CD4-positive, alpha-beta memory T cell (primary cell): Measurements from ENCODE around the gene CXCL3. TPM values are rescaled to one million over a fixed set of nuclear protein-coding genes. Genes with fewer than 3 reads are reported as not detected.
"Not testable (repeated sequence)": the region's sequence is repeated elsewhere in the genome, so short reads cannot be mapped to it uniquely, and the experiment has no call there.

Experiments
- CTCF ChIA-PET: fragments of 350-600 bp; sonication (Branson Sonifier 250); formaldehyde crosslinking; loops from one replicate; lab custom pipeline; 2021; ENCODE audit warnings: inconsistent platforms; ENCODE audit not compliant: partially characterized antibody; lab: Charles Lee
- POLR2A ChIA-PET: fragments of 350-600 bp; sonication (Branson Sonifier 250); formaldehyde crosslinking; loops from one replicate; lab custom pipeline; 2021; ENCODE audit not compliant: partially characterized antibody; lab: Charles Lee
- DNase-seq, 5 donors: peaks; one replicate each; pipeline versions ENCODE4 v3.0.0 to v3.0.0-alpha.2; 2020 to 2022; ENCODE audit warnings: mixed read lengths in 1 of 5
- H3K27ac ChIP-seq: one replicate; pipeline ENCODE4 v1.7.0; 2013; ENCODE audit warnings: low read depth, low read length
- H3K27me3 ChIP-seq: 2 replicates; pipeline ENCODE4 v1.7.0; 2013; ENCODE audit warnings: mild to moderate bottlenecking, low read length, moderate library complexity; ENCODE audit not compliant: insufficient read depth
- H3K36me3 ChIP-seq: 2 replicates; pipeline ENCODE4 v1.7.0; 2013; ENCODE audit warnings: mild to moderate bottlenecking, low read length, moderate library complexity; ENCODE audit not compliant: insufficient read depth
- H3K4me1 ChIP-seq: 2 replicates; pipeline ENCODE4 v1.7.0; 2013; ENCODE audit warnings: mild to moderate bottlenecking, low read length, moderate library complexity; ENCODE audit not compliant: insufficient read depth
- H3K4me3 ChIP-seq, 2 donors: one replicate each; pipeline ENCODE4 v1.7.0; 2013; ENCODE audit warnings: low read length in 2 of 2, mild to moderate bottlenecking in 1 of 2
- H3K9me3 ChIP-seq, 2 donors: one replicate each; pipeline ENCODE4 v1.7.0; 2013; ENCODE audit warnings: low read length in 2 of 2, control low read depth in 1 of 2; ENCODE audit not compliant: control insufficient read depth in 1 of 2
- H3K27ac Mint-ChIP-seq, 7 donors: one replicate each; pipeline ENCODE4 v1.8.0; 2020 to 2021; ENCODE audit warnings: mixed read lengths in 7 of 7, mild to moderate bottlenecking in 6 of 7, inconsistent platforms in 3 of 7, moderate library complexity in 3 of 7
- H3K27me3 Mint-ChIP-seq, 2 donors: one replicate each; pipeline ENCODE4 v1.8.0; 2020 to 2021; ENCODE audit warnings: mixed read lengths in 2 of 2
- H3K36me3 Mint-ChIP-seq, 2 donors: one replicate each; pipeline ENCODE4 v1.8.0; 2020 to 2021; ENCODE audit warnings: mixed read lengths in 2 of 2, inconsistent platforms in 1 of 2, mild to moderate bottlenecking in 1 of 2
- H3K4me1 Mint-ChIP-seq, 4 donors: one replicate each; pipeline ENCODE4 v1.8.0; 2020 to 2021; ENCODE audit warnings: mixed read lengths in 4 of 4, mild to moderate bottlenecking in 1 of 4
- H3K4me3 Mint-ChIP-seq, 8 donors: one replicate each; pipeline ENCODE4 v1.8.0; 2020 to 2021; ENCODE audit warnings: mixed read lengths in 8 of 8, mild to moderate bottlenecking in 7 of 8, moderate library complexity in 6 of 8, inconsistent platforms in 3 of 8
- H3K9me3 Mint-ChIP-seq, 8 donors: one replicate each; pipeline ENCODE4 v1.8.0; 2020 to 2021; ENCODE audit warnings: mixed read lengths in 8 of 8, mild to moderate bottlenecking in 5 of 8, inconsistent platforms in 3 of 8, moderate library complexity in 1 of 8
- intact Hi-C: fragments of 100-400 bp; cut with micrococcal nuclease; formaldehyde crosslinking; loops from one replicate; pipeline ENCODE4 v1.15.1; 2023
- polyA plus RNA-seq, 2 donors: library from polyadenylated mRNA; unstranded; fragments of 300-500 nt; fragmentation: Illumina TruSeq; gene quantifications; one replicate each; pipeline ENCODE4 v1.2.3, GENCODE V29; 2021
- total RNA-seq, 2 experiments: library from RNA; stranded (reverse); gene quantifications; one replicate each; pipeline ENCODE4 v1.2.3, GENCODE V29; 2021

CXCL3 gene
- not detected for total RNA-seq
- polyA plus RNA-seq = not detected

DNA sequence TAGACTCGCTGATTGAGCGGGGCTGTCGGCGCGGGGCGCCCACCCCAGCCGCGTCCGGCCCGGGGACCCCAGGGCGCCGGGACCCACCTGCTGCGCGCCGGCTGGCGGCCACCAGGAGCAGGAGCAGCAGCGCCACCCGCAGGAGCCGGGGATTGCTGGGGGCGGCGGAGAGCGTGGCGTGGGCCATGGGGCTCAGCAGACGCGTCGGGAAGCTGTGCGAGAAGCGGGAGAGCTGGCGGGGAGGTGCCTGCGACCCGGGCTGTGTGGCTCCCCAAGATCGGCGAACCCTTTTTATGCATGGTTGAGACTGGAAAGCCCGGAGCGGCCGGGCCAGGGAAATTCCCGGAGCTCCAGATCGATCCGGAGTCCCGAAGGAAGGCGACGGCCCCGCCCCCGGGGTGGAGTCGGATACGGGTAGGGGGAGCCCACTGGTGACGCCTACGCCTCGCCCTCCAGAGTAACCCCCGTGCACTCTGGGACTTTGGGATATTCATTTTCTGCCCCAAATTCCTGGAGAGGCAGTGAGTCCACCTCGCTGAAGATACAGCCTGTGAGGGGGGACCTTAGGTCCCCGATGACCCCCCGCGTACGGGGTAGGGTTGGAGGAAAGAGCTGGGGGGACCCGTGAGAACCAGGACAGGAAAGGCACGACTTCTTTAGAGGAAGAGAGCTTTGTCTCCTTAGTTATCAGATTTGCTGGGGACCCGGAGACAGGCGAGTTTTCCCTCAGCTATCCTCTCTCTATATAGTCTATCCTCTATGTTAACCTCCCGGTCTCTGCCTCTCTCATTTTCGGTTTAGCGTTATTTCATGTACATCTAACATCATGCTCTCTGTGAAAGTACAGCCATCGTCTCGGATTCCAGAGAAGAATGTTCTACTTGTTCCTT lies at the start of gene CXCL3:
Gene CXCL3, minus strand, starts transcription at position 265 of the 890 bp plus-strand sequence. Its CDS starts 78 bp downstream, at position 187.
- Histone ChIP-seq H3K4me3 (peak within 1 kb of the TSS; percentile 0 to 9), H3K4me1 (no peaks in the 10 kb centered on the region), H3K27ac (no peak within 1 kb of the TSS), H3K9me3 (no peaks in the 10 kb centered on the region), H3K36me3 (no peaks in the 10 kb centered on the region), H3K27me3 (no peaks in the 10 kb centered on the region)
- Mint-ChIP-seq H3K27me3 (peaks cover 30 to 32% of the 10 kb centered on the region in 2 donors), H3K36me3 (no peaks in the 10 kb centered on the region), H3K27ac (no peak within 1 kb of the TSS), H3K4me3 (peak within 1 kb of the TSS; percentile 61 to 84 (median 72)), H3K4me1 (peaks cover 6 to 14% (median 11%) of the 10 kb centered on the region in 4 donors), H3K9me3 (peaks cover 0 to 7% (median 0%) of the 10 kb centered on the region in 8 donors)
- ChIA-PET CTCF (no interaction called here), POLR2A (no interaction called here)
- intact Hi-C loops = no loop called here
- DNase-seq = no peak

DNA sequence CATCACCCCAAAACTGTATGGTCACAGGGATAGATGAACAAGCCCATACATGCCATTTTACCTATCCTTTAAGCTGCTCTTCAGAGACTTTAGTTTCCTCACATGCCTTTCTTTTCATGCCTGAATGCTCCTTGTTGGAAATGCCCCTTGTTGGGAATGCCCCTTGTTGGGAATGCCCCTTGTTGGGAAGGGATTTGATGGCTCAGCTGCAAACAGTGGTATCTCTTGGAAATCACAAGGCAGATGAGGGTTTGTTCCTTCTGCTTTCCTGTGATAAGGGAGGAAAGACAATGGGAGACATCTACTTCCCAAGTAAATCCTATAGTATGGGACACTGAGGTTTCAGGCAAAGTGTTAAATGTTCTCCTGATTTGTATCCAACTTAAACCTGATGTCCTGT lies 49.0 kb upstream of the CXCL3 start:
- no peaks in the 10 kb centered on the region for H3K4me1 ChIP-seq
- no peaks in the 10 kb centered on the region for H3K27me3 ChIP-seq
- H3K9me3 ChIP-seq = no peaks in the 10 kb centered on the region
- H3K4me3 Mint-ChIP-seq = no peak overlapping the region
- no peak overlapping the region for H3K27ac Mint-ChIP-seq
- no peaks in the 10 kb centered on the region for H3K36me3 Mint-ChIP-seq
- intact Hi-C loops = no loop called here
- ChIA-PET CTCF (no interaction called here), POLR2A (no interaction called here)
- no peak overlapping the region for H3K4me3 ChIP-seq
- DNase-seq = no peak
- H3K36me3 ChIP-seq = no peaks in the 10 kb centered on the region
- no peak overlapping the region for H3K27ac ChIP-seq
- peaks cover 0 to 2% (median 0%) of the 10 kb centered on the region in 8 donors for H3K9me3 Mint-ChIP-seq
- H3K4me1 Mint-ChIP-seq = no peaks in the 10 kb centered on the region
- peaks cover 0 to 4% of the 10 kb centered on the region in 2 donors for H3K27me3 Mint-ChIP-seq

DNA sequence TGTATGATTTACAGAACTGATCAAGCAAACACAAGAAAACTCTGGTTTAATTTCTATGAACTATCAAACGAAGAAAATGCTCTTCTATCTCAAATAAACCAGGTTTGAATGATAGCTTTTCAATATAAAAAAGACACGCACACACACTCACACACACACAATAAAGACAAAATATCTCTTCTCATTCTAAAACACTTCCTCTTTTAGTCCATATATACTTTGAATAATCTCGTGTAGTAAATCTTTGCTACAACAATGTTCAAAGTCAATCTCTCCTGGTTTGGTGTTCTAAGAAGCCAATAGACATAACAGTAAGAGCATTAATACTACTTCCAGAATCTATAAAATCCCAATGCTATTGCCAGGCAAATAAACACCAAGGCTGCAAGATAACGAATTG lies 47.2 kb upstream of the CXCL3 start:
- Histone ChIP-seq H3K36me3 (no peaks in the 10 kb centered on the region), H3K27ac (no peak overlapping the region), H3K9me3 (no peaks in the 10 kb centered on the region), H3K4me1 (no peaks in the 10 kb centered on the region), H3K27me3 (no peaks in the 10 kb centered on the region), H3K4me3 (no peak overlapping the region)
- POLR2A ChIA-PET = no interaction called here
- Mint-ChIP-seq H3K36me3 (no peaks in the 10 kb centered on the region), H3K9me3 (peaks cover 0 to 3% (median 0%) of the 10 kb centered on the region in 8 donors), H3K27me3 (peaks cover 0 to 4% of the 10 kb centered on the region in 2 donors), H3K4me3 (no peak overlapping the region), H3K27ac (no peak overlapping the region), H3K4me1 (no peaks in the 10 kb centered on the region)
- DNase-seq = no peak
- CTCF ChIA-PET = no interaction called here
- intact Hi-C loops = no loop called here

DNA sequence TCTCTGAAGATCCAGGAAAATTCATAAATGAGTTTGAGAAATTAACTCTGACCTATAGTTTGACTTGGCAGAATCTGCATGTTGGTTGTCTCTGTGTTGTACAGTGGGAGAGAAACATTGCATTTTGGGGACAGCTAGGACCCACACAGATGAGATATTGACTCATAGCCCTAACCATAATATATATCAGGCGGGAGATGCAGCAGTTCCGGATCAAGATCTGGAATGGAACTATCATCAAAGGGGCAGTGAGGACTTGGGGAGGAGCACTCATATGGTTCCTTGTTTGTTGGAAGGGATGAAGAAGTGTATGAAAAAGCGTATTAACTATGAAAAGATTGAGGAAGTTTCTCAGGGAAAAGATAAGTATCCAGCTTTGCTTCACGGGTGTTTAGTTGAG lies 46.5 kb upstream of the CXCL3 start:
- no peaks in the 10 kb centered on the region for H3K27me3 ChIP-seq
- H3K4me1 ChIP-seq = no peaks in the 10 kb centered on the region
- CTCF ChIA-PET = no interaction called here
- no peak overlapping the region for H3K27ac ChIP-seq
- H3K4me3 Mint-ChIP-seq = no peak overlapping the region
- DNase-seq = no peak
- no peak overlapping the region for H3K27ac Mint-ChIP-seq
- H3K27me3 Mint-ChIP-seq = peaks cover 0 to 4% of the 10 kb centered on the region in 2 donors
- H3K4me1 Mint-ChIP-seq = no peaks in the 10 kb centered on the region
- intact Hi-C loops = no loop called here
- POLR2A ChIA-PET = no interaction called here
- no peak overlapping the region for H3K4me3 ChIP-seq
- no peaks in the 10 kb centered on the region for H3K36me3 ChIP-seq
- peaks cover 0 to 3% (median 0%) of the 10 kb centered on the region in 8 donors for H3K9me3 Mint-ChIP-seq
- no peaks in the 10 kb centered on the region for H3K9me3 ChIP-seq
- no peaks in the 10 kb centered on the region for H3K36me3 Mint-ChIP-seq

DNA sequence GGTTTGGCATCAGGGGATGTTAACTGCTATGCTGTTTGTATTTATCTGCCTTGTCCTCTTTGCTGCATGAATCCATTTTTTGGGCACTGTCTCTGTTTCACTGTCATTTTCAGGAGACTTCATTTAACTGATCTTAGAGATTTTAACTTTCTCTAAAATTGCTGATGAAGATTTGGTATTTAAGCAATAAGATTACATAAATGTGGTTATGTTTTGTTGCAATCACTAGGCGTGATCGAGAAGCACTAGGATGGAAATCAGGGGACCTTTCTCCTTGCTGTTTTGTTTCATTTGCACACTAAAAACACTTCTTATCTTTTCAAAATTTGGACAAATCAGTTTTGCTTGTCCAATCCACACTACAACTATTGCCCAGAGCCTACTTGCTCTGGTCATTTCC lies 45.1 kb upstream of the CXCL3 start:
- H3K4me3 ChIP-seq = no peak overlapping the region
- no peaks in the 10 kb centered on the region for H3K36me3 ChIP-seq
- intact Hi-C loops = no loop called here
- H3K27ac Mint-ChIP-seq = no peak overlapping the region
- H3K4me1 ChIP-seq = no peaks in the 10 kb centered on the region
- CTCF ChIA-PET = no interaction called here
- H3K9me3 Mint-ChIP-seq = peaks cover 0 to 4% (median 1%) of the 10 kb centered on the region in 8 donors
- no peaks in the 10 kb centered on the region for H3K4me1 Mint-ChIP-seq
- no peaks in the 10 kb centered on the region for H3K27me3 ChIP-seq
- no peak for DNase-seq
- no peaks in the 10 kb centered on the region for H3K36me3 Mint-ChIP-seq
- POLR2A ChIA-PET = no interaction called here
- H3K4me3 Mint-ChIP-seq = no peak overlapping the region
- H3K9me3 ChIP-seq = no peaks in the 10 kb centered on the region
- H3K27ac ChIP-seq = no peak overlapping the region
- peaks cover 0 to 4% of the 10 kb centered on the region in 2 donors for H3K27me3 Mint-ChIP-seq

DNA sequence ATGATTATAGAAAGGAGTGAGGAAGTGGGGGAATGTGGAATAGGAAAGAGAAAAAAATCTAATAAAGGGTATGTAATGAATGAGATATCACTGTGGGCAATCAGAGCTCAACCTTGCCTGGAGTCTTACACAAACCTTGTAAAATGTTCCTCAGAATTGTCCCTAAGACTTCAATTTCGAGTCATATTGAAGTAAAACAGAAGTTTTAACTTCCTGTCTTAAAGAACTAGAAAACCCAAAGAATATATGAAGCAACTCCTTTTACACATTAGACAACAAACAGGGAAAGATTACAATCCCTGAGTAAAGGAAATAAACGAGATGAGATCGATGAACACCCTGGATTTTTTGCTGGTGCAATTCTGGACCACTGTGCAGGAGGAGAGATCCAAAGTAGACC lies 42.5 kb upstream of the CXCL3 start:
- no peaks in the 10 kb centered on the region for H3K4me1 ChIP-seq
- Mint-ChIP-seq H3K4me3 (no peak overlapping the region), H3K4me1 (no peaks in the 10 kb centered on the region), H3K36me3 (no peaks in the 10 kb centered on the region), H3K9me3 (peaks cover 0 to 4% (median 0%) of the 10 kb centered on the region in 8 donors), H3K27me3 (peaks cover 0 to 6% of the 10 kb centered on the region in 2 donors), H3K27ac (no peak overlapping the region)
- H3K4me3 ChIP-seq = no peak overlapping the region
- no peaks in the 10 kb centered on the region for H3K27me3 ChIP-seq
- ChIA-PET POLR2A (no interaction called here), CTCF (no interaction called here)
- intact Hi-C loops = no loop called here
- no peak for DNase-seq
- H3K9me3 ChIP-seq = no peaks in the 10 kb centered on the region
- H3K36me3 ChIP-seq = no peaks in the 10 kb centered on the region
- H3K27ac ChIP-seq = no peak overlapping the region

DNA sequence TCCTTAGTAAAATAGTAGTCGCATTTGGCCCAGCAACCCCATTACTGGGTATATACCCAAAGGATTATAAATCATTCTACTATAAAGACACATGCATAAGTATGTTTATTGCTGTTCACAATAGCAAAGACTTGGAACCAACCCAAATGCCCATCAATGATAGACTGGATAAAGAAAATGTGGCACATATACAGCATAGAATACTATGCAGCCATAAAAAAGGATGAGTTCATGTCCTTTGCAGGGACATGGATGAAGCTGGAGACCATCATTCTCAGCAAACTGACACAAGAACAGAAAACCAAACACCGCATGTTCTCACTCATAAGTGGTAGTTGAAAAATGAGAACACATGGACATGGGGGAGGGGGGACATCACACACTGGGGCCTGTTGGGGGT lies 41.9 kb upstream of the CXCL3 start:
- H3K36me3 ChIP-seq, H3K9me3 Mint-ChIP-seq, H3K27me3 Mint-ChIP-seq, H3K27me3 ChIP-seq, H3K4me3 ChIP-seq, H3K36me3 Mint-ChIP-seq, H3K4me3 Mint-ChIP-seq, intact Hi-C loops, H3K4me1 ChIP-seq, H3K9me3 ChIP-seq, DNase-seq, H3K27ac ChIP-seq, H3K4me1 Mint-ChIP-seq, POLR2A ChIA-PET, H3K27ac Mint-ChIP-seq, CTCF ChIA-PET: not testable (repeated sequence)
